Measurements from ENCODE around the gene SLC16A10. TPM values are rescaled to one million over a fixed set of nuclear protein-coding genes. Genes with fewer than 3 reads are reported as not detected.

SLC16A10 gene
- total and polyA plus RNA-seq, 2 of the 8 experiments (the other 6 are each of a cell fraction or from before 2014, with no cell fraction given): 18.6 to 23.2 TPM

DNA sequence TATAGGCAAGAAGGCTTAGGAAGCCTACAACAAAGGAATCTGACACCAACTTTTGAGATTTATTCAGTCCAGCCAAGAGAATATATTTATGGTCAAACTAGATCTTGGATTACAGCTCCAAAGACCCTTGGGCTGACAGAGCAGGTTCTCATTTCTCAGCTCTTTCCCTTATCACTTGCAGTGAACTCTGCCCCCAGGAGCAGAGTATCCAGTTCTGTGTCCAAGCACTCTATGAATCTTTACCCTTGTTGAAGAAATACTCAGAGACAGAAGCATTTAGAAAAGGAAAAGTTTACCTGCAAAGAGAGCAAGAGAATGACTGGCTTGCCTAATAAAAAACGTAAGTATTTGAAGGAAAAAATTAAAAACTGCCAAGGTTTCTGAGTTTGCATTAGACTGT, 190.5 kb downstream of the SLC16A10 start:
- Histone ChIP-seq H2AFZ (ENCODE audit: low read length) (no peak overlapping the region), H3K36me3 (ENCODE audit: control insufficient read depth in 2 of 4, insufficient read depth in 4 of 4, low read length in 3 of 4) (peaks cover 2 to 56% (median 19%) of the 10 kb centered on the region in 4 experiments; a peak in 5 of 8 replicates), H3K18ac (ENCODE audit: extremely low read depth, low read length) (no peak overlapping the region), H2BK5ac (ENCODE audit: low read depth, low read length) (no peak overlapping the region), H3K79me1 (ENCODE audit: low read depth, low read length) (no peaks in the 10 kb centered on the region), H3K27ac (ENCODE audit: low read depth, low read length) (no peak overlapping the region), H4K91ac (replicated peaks; ENCODE audit: insufficient read length, low read length) (no peak overlapping the region), H3K23ac (ENCODE audit: insufficient read length) (no peak overlapping the region), H4K20me1 (replicated peaks in 1 of 2; ENCODE audit: control insufficient read depth in 1 of 2, insufficient read depth in 2 of 2, low read length in 2 of 2) (no peaks in the 10 kb centered on the region), H3K14ac (ENCODE audit: insufficient read length) (no peak overlapping the region), H3K4me2 (ENCODE audit: insufficient read depth in 1 of 2, low read depth in 2 of 2, low read length in 2 of 2) (no peak overlapping the region), H2BK12ac (ENCODE audit: low read depth, low read length) (no peak overlapping the region), H3K23me2 (ENCODE audit: low read depth, low read length) (no peaks in the 10 kb centered on the region), H4K8ac (ENCODE audit: extremely low read depth, insufficient read depth, low read length) (no peak overlapping the region), H3K9me3 (ENCODE audit: insufficient read depth in 2 of 2, low read depth in 1 of 2, low read length in 1 of 2) (peaks cover 0 to 4% of the 10 kb centered on the region in 2 experiments; a peak in 2 of 4 replicates), H2BK120ac (replicated peaks; ENCODE audit: low read depth, low read length) (no peak overlapping the region), H3K4me1 (replicated peaks in 1 of 4; ENCODE audit: control insufficient read depth in 3 of 4, insufficient read depth in 4 of 4, low read length in 3 of 4) (no peaks in the 10 kb centered on the region), H2AK5ac (ENCODE audit: low read depth, low read length) (no peak overlapping the region), H3K4me3 (ENCODE audit: extremely low read depth in 1 of 4, insufficient read depth in 2 of 4, low read depth in 3 of 4, low read length in 4 of 4) (no peak overlapping the region), H3K4ac (replicated peaks; ENCODE audit: insufficient read length, low read depth, low read length) (no peak overlapping the region), H4K5ac (ENCODE audit: insufficient read length, low read depth, low read length) (no peak overlapping the region), H3K9ac (replicated peaks in 1 of 4; ENCODE audit: extremely low read depth in 1 of 4, low read depth in 3 of 4, low read length in 3 of 4) (no peak overlapping the region), H2BK20ac (ENCODE audit: low read length) (no peak overlapping the region), H3K79me2 (ENCODE audit: control insufficient read depth in 1 of 2, insufficient read depth in 2 of 2, low read length in 2 of 2) (peaks cover 0 to 3% of the 10 kb centered on the region in 2 experiments; a peak in 1 of 4 replicates), H3K27me3 (replicated peaks in 1 of 4; ENCODE audit: control insufficient read depth in 3 of 4, extremely low read depth in 1 of 4, insufficient read depth in 3 of 4, low read length in 3 of 4) (no peaks in the 10 kb centered on the region), H2BK15ac (ENCODE audit: low read length) (no peak overlapping the region), H3K56ac (replicated peaks; ENCODE audit: insufficient read length, low read depth, low read length) (no peak overlapping the region)
- 90% methylated on average over 1 of the region's 1 CpG; no CpG with 5 or more reads in 1 of the 2 experiments for WGBS, 2 experiments (ENCODE audit: extremely low coverage in 1 of 2, insufficient coverage in 1 of 2, insufficient read length in 1 of 2, insufficient replicate concordance in 2 of 2, low coverage in 1 of 2, low lambda C conversion rate in 2 of 2, missing lambda C conversion rate in 1 of 2)
- CTCF ChIA-PET (ENCODE audit: partially characterized antibody): interaction anchor here (0.8 kb wide), 1 partner anchor 18 kb away, joined by 4 read pairs; no protein-coding TSS in a partner anchor
- POLR2A ChIA-PET (ENCODE audit: partially characterized antibody): no interaction called here
- no peak for DNase-seq (ENCODE audit: low read depth in 1 of 2, low spot score in 2 of 2)
- FAIRE-seq: no peak
- TF ChIP-seq USF2 (IDR thresholded peaks at IDR 0.05; ENCODE audit: low read length) (no peak), CBX5 (IDR thresholded peaks at IDR 0.05; ENCODE audit: low read depth, low read length) (no peak), CTCF (IDR thresholded peaks at IDR 0.05; ENCODE audit: control extremely low read depth in 1 of 3, insufficient read depth in 1 of 3, low read depth in 1 of 3, low read length in 3 of 3) (no peak), SP1 (IDR thresholded peaks at IDR 0.05; ENCODE audit: low read depth, low read length) (no peak), POLR2A (IDR thresholded peaks at IDR 0.05; ENCODE audit: control extremely low read depth in 1 of 2, low read depth in 2 of 2, low read length in 2 of 2) (no peak), SIN3A (conservative IDR thresholded peaks at IDR 0.05 in 1 of 2, IDR thresholded peaks at IDR 0.05 in 1 of 2; ENCODE audit: low read depth in 1 of 2, low read length in 2 of 2) (no peak), TAF1 (IDR thresholded peaks at IDR 0.05; ENCODE audit: low read depth, low read length) (no peak), HDAC6 (IDR thresholded peaks at IDR 0.05; ENCODE audit: low read depth, low read length) (no peak), TAF7 (optimal IDR thresholded peaks at IDR 0.05; ENCODE audit: borderline replicate concordance, low read depth, low read length) (no peak), TEAD4 (IDR thresholded peaks at IDR 0.05; ENCODE audit: low read depth, low read length) (no peak), POU5F1 (IDR thresholded peaks at IDR 0.05; ENCODE audit: low read depth, low read length) (no peak)
